Caco-2 (cell line): ENCODE measurements around the gene DYNLRB1. TPM values are rescaled to one million over a fixed set of nuclear protein-coding genes. Genes with fewer than 3 reads are reported as not detected.
A peak's percentile ranks its signal among the peaks of the same experiment; 100 is the strongest.
"Not testable (repeated sequence)": the region's sequence is repeated elsewhere in the genome, so short reads cannot be mapped to it uniquely, and the experiment has no call there.

ENCODE experiments used
- BruUV-seq: library from RNA; stranded (reverse); fragments of 400-500 nt; replicated peaks from 2 replicates; lab custom pipeline; 2021; lab: Mats Ljungman, UMichigan
- CTCF ChIA-PET: fragments of 300-600 bp; sonication (Branson Sonifier 250); formaldehyde crosslinking; loops from one replicate; lab custom pipeline; 2022; ENCODE audit warnings: antibody characterized with exemption; lab: Charles Lee
- POLR2A ChIA-PET: fragments of 300-600 bp; sonication (Branson Sonifier 250); formaldehyde crosslinking; loops from one replicate; lab custom pipeline; 2022; ENCODE audit warnings: antibody characterized with exemption; lab: Charles Lee
- DNase-seq, 2 experiments: peaks; one replicate each; pipeline versions ENCODE4 v3.0.0 to v3.0.0-alpha.2; 2020 to 2022
- H3K27me3 ChIP-seq: replicated peaks from 2 replicates; pipeline ENCODE4 v1.6.0; 2011; ENCODE audit warnings: low read length; ENCODE audit not compliant: control insufficient read depth, insufficient read depth
- H3K36me3 ChIP-seq: 2 replicates; pipeline ENCODE4 v1.5.1; 2011; ENCODE audit warnings: low read length; ENCODE audit not compliant: control insufficient read depth, insufficient read depth
- H3K4me1 ChIP-seq: fragments of 250-450 bp; sonication (Bioruptor Pico); 2 replicates; pipeline ENCODE4 v1.5.1; 2020; ENCODE audit warnings: mild to moderate bottlenecking
- H3K4me3 ChIP-seq: 2 replicates; pipeline ENCODE4 v1.5.1; 2011; ENCODE audit warnings: low read depth, mild to moderate bottlenecking, control low read depth, low read length
- H3K9me3 ChIP-seq: fragments of 250-450 bp; sonication (Bioruptor Pico); 2 replicates; pipeline ENCODE4 v1.5.1; 2020; ENCODE audit warnings: mild to moderate bottlenecking, moderate library complexity
- H3K27ac Mint-ChIP-seq: one replicate; pipeline ENCODE4 v1.8.0; 2022; ENCODE audit warnings: mixed read lengths; ENCODE audit not compliant: unreplicated experiment
- H3K27me3 Mint-ChIP-seq: one replicate; pipeline ENCODE4 v1.8.0; 2022; ENCODE audit warnings: mixed read lengths; ENCODE audit not compliant: insufficient read depth, unreplicated experiment
- H3K36me3 Mint-ChIP-seq: one replicate; pipeline ENCODE4 v1.8.0; 2022; ENCODE audit warnings: mild to moderate bottlenecking, mixed read lengths; ENCODE audit not compliant: insufficient read depth, unreplicated experiment
- H3K4me1 Mint-ChIP-seq: one replicate; pipeline ENCODE4 v1.8.0; 2022; ENCODE audit warnings: low read depth, mixed read lengths; ENCODE audit not compliant: unreplicated experiment
- H3K4me3 Mint-ChIP-seq: one replicate; pipeline ENCODE4 v1.8.0; 2022; ENCODE audit warnings: mild to moderate bottlenecking, moderate library complexity, mixed read lengths; ENCODE audit not compliant: unreplicated experiment
- H3K9me3 Mint-ChIP-seq: one replicate; pipeline ENCODE4 v1.8.0; 2022; ENCODE audit warnings: mixed read lengths; ENCODE audit not compliant: unreplicated experiment
- CTCF ChIP-seq, 2 experiments: fragments of 200-600 bp in 1 of 2; IDR thresholded peaks; 1 replicate in 1 of 2; 2 replicates in 1 of 2; pipeline versions ENCODE4 v1.5.1 to v1.8.0; 2011 to 2022; ENCODE audit warnings: antibody characterized with exemption in 1 of 2, control low read depth in 1 of 2, inconsistent platforms in 1 of 2, low read depth in 1 of 2, low read length in 1 of 2, mild to moderate bottlenecking in 1 of 2, moderate library complexity in 1 of 2; ENCODE audit not compliant: insufficient read depth in 1 of 2, severe bottlenecking in 1 of 2, unreplicated experiment in 1 of 2
- intact Hi-C: fragments of 100-400 bp; cut with micrococcal nuclease; formaldehyde crosslinking; loops from one replicate; pipeline ENCODE4 v1.10.0; 2022; ENCODE audit not compliant: unreplicated experiment
- total RNA-seq: library from RNA; stranded (reverse); gene quantifications from 2 replicates; pipeline ENCODE4 v1.2.3, GENCODE V29; 2022

DYNLRB1 gene
- total RNA-seq, 1 experiment from 2014 or later = 359 TPM

- CTCF ChIA-PET = no interaction called here
- Mint-ChIP-seq H3K4me3 (no peak overlapping the region), H3K27me3 (no peaks in the 10 kb centered on the region), H3K9me3 (no peaks in the 10 kb centered on the region), H3K36me3 (peaks cover 83% of the 10 kb centered on the region), H3K27ac (no peak overlapping the region), H3K4me1 (peaks cover 6% of the 10 kb centered on the region)
- no TSS peak for BruUV-seq
- no peaks in the 10 kb centered on the region for H3K9me3 ChIP-seq
- no peaks in the 10 kb centered on the region for H3K4me1 ChIP-seq
- no peaks in the 10 kb centered on the region for H3K27me3 ChIP-seq
- no peak for TF ChIP-seq CTCF (IDR thresholded peaks at IDR 0.05; ENCODE audit: insufficient read depth in 1 of 2, low read depth in 1 of 2, low read length in 1 of 2, severe bottlenecking in 1 of 2, unreplicated experiment in 1 of 2)
- POLR2A ChIA-PET = interaction anchor here (0.6 kb wide), 1 partner anchor 23 kb away, joined by 4 read pairs; no protein-coding TSS in a partner anchor
- DNase-seq = no peak
- no peak overlapping the region for H3K4me3 ChIP-seq
- H3K36me3 ChIP-seq = peaks cover 10% of the 10 kb centered on the region
- intact Hi-C loops = no loop called here
Measured at GRCh38 chr20:34493646-34494045, 22.6 kb upstream of the DYNLRB1 start.

- no peak overlapping the region for H3K4me3 ChIP-seq
- intact Hi-C loops = no loop called here
- DNase-seq = no peak
- Mint-ChIP-seq H3K4me3 (no peak overlapping the region), H3K4me1 (peaks cover 6% of the 10 kb centered on the region), H3K36me3 (peaks cover 85% of the 10 kb centered on the region), H3K27me3 (no peaks in the 10 kb centered on the region), H3K9me3 (peaks cover 4% of the 10 kb centered on the region), H3K27ac (peak overlapping the region; percentile 1)
- H3K27me3 ChIP-seq = no peaks in the 10 kb centered on the region
- ChIA-PET CTCF (no interaction called here), POLR2A (no interaction called here)
- no TSS peak for BruUV-seq
- H3K9me3 ChIP-seq = no peaks in the 10 kb centered on the region
- TF ChIP-seq CTCF (IDR thresholded peaks at IDR 0.05; ENCODE audit: insufficient read depth in 1 of 2, low read depth in 1 of 2, low read length in 1 of 2, severe bottlenecking in 1 of 2, unreplicated experiment in 1 of 2) = no peak
- H3K36me3 ChIP-seq = peaks cover 7% of the 10 kb centered on the region; the same call in 1 of the 2 replicates
- no peaks in the 10 kb centered on the region for H3K4me1 ChIP-seq
Measured at GRCh38 chr20:34495307-34495706, 20.9 kb upstream of the DYNLRB1 start.

GRCh38 chr20:34495916-34496315, 20.3 kb upstream of the DYNLRB1 start:
- ChIA-PET POLR2A (no interaction called here), CTCF (no interaction called here)
- no peaks in the 10 kb centered on the region for H3K27me3 ChIP-seq
- H3K9me3 ChIP-seq = no peaks in the 10 kb centered on the region
- Mint-ChIP-seq H3K4me1 (peaks cover 6% of the 10 kb centered on the region), H3K36me3 (peaks cover 85% of the 10 kb centered on the region), H3K27ac (no peak overlapping the region), H3K27me3 (no peaks in the 10 kb centered on the region), H3K9me3 (peaks cover 11% of the 10 kb centered on the region), H3K4me3 (no peak overlapping the region)
- H3K36me3 ChIP-seq = 0 out of 2 replicates have a peak, but pooled peaks cover 7% of the 10 kb centered on the region
- no TSS peak for BruUV-seq
- no peaks in the 10 kb centered on the region for H3K4me1 ChIP-seq
- no peak overlapping the region for H3K4me3 ChIP-seq
- TF ChIP-seq CTCF (IDR thresholded peaks at IDR 0.05; ENCODE audit: insufficient read depth in 1 of 2, low read depth in 1 of 2, low read length in 1 of 2, severe bottlenecking in 1 of 2, unreplicated experiment in 1 of 2) = no peak
- intact Hi-C loops = no loop called here
- DNase-seq = no peak

- H3K27me3 Mint-ChIP-seq, POLR2A ChIA-PET: not testable (repeated sequence)
Measured at GRCh38 chr20:34497596-34497995, 18.6 kb upstream of the DYNLRB1 start.

More at GRCh38 chr20:34497596-34497995, 18.6 kb upstream of the DYNLRB1 start:
- Mint-ChIP-seq H3K9me3 (peaks cover 12% of the 10 kb centered on the region), H3K36me3 (peaks cover 91% of the 10 kb centered on the region)
- H3K4me3 Mint-ChIP-seq, H3K4me1 Mint-ChIP-seq, H3K27me3 ChIP-seq, H3K4me1 ChIP-seq, H3K9me3 ChIP-seq, intact Hi-C loops, H3K4me3 ChIP-seq, BruUV-seq, H3K36me3 ChIP-seq, H3K27ac Mint-ChIP-seq, DNase-seq: not testable (repeated sequence)
- CTCF ChIA-PET = interaction anchor here (0.6 kb wide), 1 partner anchor 189 kb away, joined by 4 read pairs; no protein-coding TSS in a partner anchor
